Ovary (tissue), 9 donors: ENCODE results near the gene STIP1. TPM values are rescaled to one million over a fixed set of nuclear protein-coding genes. Genes with fewer than 3 reads are reported as not detected.

Experiments used
- DNase-seq, 5 donors: peaks; one replicate each; pipeline ENCODE4 v3.0.0-alpha.2; 2019 to 2020
- H3K27ac ChIP-seq, 2 donors: fragments of 200-600 bp; one replicate each; pipeline versions ENCODE4 v1.5.1 to v1.8.0; 2019 to 2022
- H3K27me3 ChIP-seq: fragments of 200-600 bp; one replicate; pipeline ENCODE4 v1.8.0; 2022
- H3K36me3 ChIP-seq: fragments of 200-600 bp; sonication (generic); one replicate; pipeline ENCODE4 v1.5.1; 2019
- H3K4me1 ChIP-seq: one replicate; pipeline ENCODE4 v1.8.1; 2013; ENCODE audit warnings: mild to moderate bottlenecking, moderate library complexity; ENCODE audit not compliant: insufficient read depth
- H3K4me3 ChIP-seq: fragments of 200-600 bp; sonication (generic); one replicate; pipeline ENCODE4 v1.5.1; 2017
- H3K9me3 ChIP-seq, 2 donors: fragments of 200-600 bp in 1 of 2; sonication (generic) in 1 of 2; one replicate each; pipeline versions ENCODE4 v1.5.1 to v1.8.1; 2013 to 2019; ENCODE audit warnings: mild to moderate bottlenecking in 1 of 2, moderate library complexity in 1 of 2
- CTCF ChIP-seq, 3 donors: fragments of 450-650 bp in 2 of 3; fragments of 200-600 bp in 1 of 3; IDR thresholded peaks; one replicate each; pipeline versions ENCODE4 v1.5.1 to v1.8.0; 2016 to 2022; ENCODE audit warnings: antibody characterized with exemption in 3 of 3, mild to moderate bottlenecking in 1 of 3
- EP300 ChIP-seq: sonication (generic); formaldehyde crosslinking; IDR thresholded peaks from one replicate; pipeline ENCODE4 v1.6.1; 2017; ENCODE audit warnings: antibody characterized with exemption
- POLR2A ChIP-seq: fragments of 450-650 bp; IDR thresholded peaks from one replicate; pipeline ENCODE4 v1.6.1; 2017; ENCODE audit warnings: antibody characterized with exemption, mild to moderate bottlenecking, moderate library complexity
- WGBS, 3 donors: extraction: QIAGEN DNeasy Blood & Tissue Kit in 1 of 3; methylation state at CpG; one replicate each; pipeline versions ENCODE4 v1.1.5 to v1.1.7; 2013 to 2017; 5-methylcytosine and 5-hydroxymethylcytosine counted together
- intact Hi-C, 4 donors: fragments of 100-400 bp; cut with DNase I; formaldehyde crosslinking; loops; one replicate each; pipeline versions ENCODE4 v1.11.0 to v1.15.1; 2022 to 2023
- polyA plus RNA-seq, 2 donors: library from polyadenylated mRNA; stranded (reverse); fragments of 200-250 nt in 1 of 2; fragments of 350-450 nt in 1 of 2; fragmentation: Illumina TruSeq in 1 of 2; extraction: RNeasy Lipid Tissue Mini Kit (QIAGEN cat#74804) in 1 of 2; gene quantifications; one replicate each; pipeline ENCODE4 v1.2.3, GENCODE V29; 2013 to 2014
- total RNA-seq, 7 donors: library from RNA; depleted of rRNA in 2 of 7; stranded (reverse); fragments of >200 nt in 2 of 7; fragmentation: NEBNext Ultra II Directional in 3 of 7; extraction: Animal tissue kit (Norgen Biotek cat#: 25700) in 3 of 7; gene quantifications; one replicate each; pipeline versions ENCODE4 v1.1.0 to v1.2.4, GENCODE V29; 2016 to 2023
- donor health status: DM: no; HTN: no; CAD: no; lungs with moderate emphysema.
- donor health status: DM: no; HTN: no; CAD: no.
- donor health status: Bipolar disorder and iron deficiency.
- donor health status: DM: yes; HTN: yes; CAD: no.
- donor health status: DM: no; HTN: no; CAD: no.
- donor health status: DM: yes; HTN: yes; CAD: no.

STIP1 gene
- total and polyA plus RNA-seq, 9 donors = 48.4 to 238 (median 111) TPM

DNA sequence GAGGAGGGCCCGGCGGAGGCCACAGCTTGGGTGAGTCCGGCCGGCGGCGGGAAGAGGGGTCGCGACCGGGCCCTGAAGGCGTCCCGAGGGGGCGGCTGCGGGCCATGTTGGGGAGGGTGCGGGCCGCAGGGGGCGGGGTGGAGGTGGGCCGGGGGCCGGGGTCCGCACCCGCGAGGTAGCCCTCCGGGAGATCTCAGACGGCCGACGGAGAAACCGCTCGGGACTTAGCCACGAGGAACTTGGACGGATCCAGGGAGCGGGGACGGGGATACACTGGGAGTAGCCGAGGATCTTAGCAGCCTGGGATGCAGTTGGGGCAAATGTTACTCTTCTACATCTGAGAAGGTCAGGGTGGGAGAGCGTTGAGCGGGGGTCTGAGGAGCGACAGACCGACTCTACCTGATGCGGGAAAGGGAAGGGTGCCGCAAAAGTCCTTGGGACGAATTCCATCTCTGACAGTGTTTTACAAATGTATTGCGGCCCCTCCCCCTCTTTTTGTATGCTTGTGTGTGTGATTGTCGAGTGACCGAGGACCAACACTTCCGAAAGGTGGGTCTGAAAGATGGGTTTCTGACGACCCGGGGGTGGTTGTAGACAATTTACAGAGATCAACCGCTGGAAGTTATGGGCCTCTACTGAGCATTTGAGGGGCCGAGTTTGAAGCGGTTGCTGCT, 658 bp downstream of the STIP1 start:
- Histone ChIP-seq H3K27me3 (no peaks in the 10 kb centered on the region), H3K36me3 (no peaks in the 10 kb centered on the region), H3K27ac (peak overlapping the region; percentile 87 to 99), H3K9me3 (no peaks in the 10 kb centered on the region), H3K4me3 (no peak overlapping the region), H3K4me1 (peaks cover 10% of the 10 kb centered on the region)
- DNase-seq = no peak
- TF ChIP-seq POLR2A = no peak
- no peak for TF ChIP-seq CTCF (IDR thresholded peaks at IDR 0.05)
- TF ChIP-seq EP300 = no peak
- intact Hi-C loops = no loop called here
- 1% methylated on average over 33 to 48 of the region's 48 CpGs for WGBS, 3 donors

- Histone ChIP-seq H3K4me3 (no peak overlapping the region), H3K27ac (no peak overlapping the region), H3K27me3 (no peaks in the 10 kb centered on the region), H3K36me3 (no peaks in the 10 kb centered on the region), H3K9me3 (no peaks in the 10 kb centered on the region), H3K4me1 (peaks cover 4% of the 10 kb centered on the region)
- intact Hi-C loops = no loop called here
- TF ChIP-seq EP300 = no peak
- TF ChIP-seq POLR2A = no peak
- whole genome bisulfite sequencing, 3 donors = 91 to 97% (median 91%) methylated on average over 5 of the region's 5 CpGs
- no peak for DNase-seq
Observed at GRCh38 chr11:64192434-64192833, 6.5 kb downstream of the STIP1 start.

GRCh38 chr11:64196626-64197025, 10.7 kb downstream of the STIP1 start:
- no peak for DNase-seq
- WGBS, 3 donors = 77 to 79% (median 79%) methylated on average over 9 of the region's 9 CpGs

DNA sequence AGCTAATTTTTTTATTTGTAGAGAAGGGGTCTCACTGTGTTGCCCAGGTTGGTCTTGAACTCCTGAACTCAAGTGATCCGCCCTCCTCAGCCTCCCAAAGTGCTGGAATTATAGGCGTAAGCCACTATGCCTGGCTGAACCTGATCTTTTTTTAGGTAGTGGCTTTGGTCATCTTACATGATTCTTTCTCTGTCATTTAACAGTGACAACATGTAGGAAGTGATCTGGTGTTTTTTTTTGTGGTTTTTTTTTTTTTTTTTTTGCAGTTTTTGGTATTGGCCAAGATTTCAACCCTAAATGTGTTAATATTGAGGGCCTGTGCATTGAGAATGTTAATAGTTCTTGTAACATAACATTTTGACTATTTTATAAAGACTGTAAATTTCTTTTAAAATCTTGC, 12.5 kb downstream of the STIP1 start:
- intact Hi-C loops = no loop called here
- H3K9me3 ChIP-seq = no peaks in the 10 kb centered on the region
- no peak overlapping the region for H3K4me3 ChIP-seq
- H3K27ac ChIP-seq = no peak overlapping the region
- H3K4me1 ChIP-seq = no peaks in the 10 kb centered on the region
- no peaks in the 10 kb centered on the region for H3K36me3 ChIP-seq
- TF ChIP-seq EP300 (no peak), CTCF (IDR thresholded peaks at IDR 0.05) (no peak), POLR2A (no peak)
- no peak for DNase-seq
- 97% methylated on average over 2 of the region's 2 CpGs for WGBS, 3 donors
- H3K27me3 ChIP-seq = no peaks in the 10 kb centered on the region

More at GRCh38 chr11:64196626-64197025, 10.7 kb downstream of the STIP1 start:
- H3K27ac ChIP-seq = no peak overlapping the region
- no peaks in the 10 kb centered on the region for H3K36me3 ChIP-seq
- TF ChIP-seq EP300 = no peak
- no peak for TF ChIP-seq POLR2A
- no peak for TF ChIP-seq CTCF (IDR thresholded peaks at IDR 0.05)
- no peaks in the 10 kb centered on the region for H3K4me1 ChIP-seq
- H3K4me3 ChIP-seq = no peak overlapping the region
- H3K9me3 ChIP-seq = no peaks in the 10 kb centered on the region
- no peaks in the 10 kb centered on the region for H3K27me3 ChIP-seq
- intact Hi-C loops = no loop called here

GRCh38 chr11:64201543-64201942, 15.6 kb downstream of the STIP1 start:
- H3K36me3 ChIP-seq = no peaks in the 10 kb centered on the region
- DNase-seq = no peak
- intact Hi-C loops = loop anchor here in 3 of 4 donors (5.0 to 10.0 kb wide), 3 partner anchors 51 to 101 kb away; partner anchors contain the start of genes CATSPERZ (in 1 of the 3) and PLCB3 (in 1 of the 3)
- WGBS, 3 donors = 82 to 92% (median 83%) methylated on average over 3 of the region's 3 CpGs
- peaks cover 6% of the 10 kb centered on the region for H3K4me1 ChIP-seq
- TF ChIP-seq POLR2A (no peak), EP300 (no peak), CTCF (IDR thresholded peaks at IDR 0.05) (no peak)
- H3K4me3 ChIP-seq = no peak overlapping the region
- H3K27ac ChIP-seq = no peak overlapping the region
- no peaks in the 10 kb centered on the region for H3K9me3 ChIP-seq
- no peaks in the 10 kb centered on the region for H3K27me3 ChIP-seq
